ENCODE measurements around the gene CUEDC1. TPM values are rescaled to one million over a fixed set of nuclear protein-coding genes. Genes with fewer than 3 reads are reported as not detected.

Gene CUEDC1
- total and polyA plus RNA-seq, 2 of the 13 experiments (the other 11 are each of a cell fraction or from before 2014, with no cell fraction given), result 7.4 to 12.9 TPM

DNA sequence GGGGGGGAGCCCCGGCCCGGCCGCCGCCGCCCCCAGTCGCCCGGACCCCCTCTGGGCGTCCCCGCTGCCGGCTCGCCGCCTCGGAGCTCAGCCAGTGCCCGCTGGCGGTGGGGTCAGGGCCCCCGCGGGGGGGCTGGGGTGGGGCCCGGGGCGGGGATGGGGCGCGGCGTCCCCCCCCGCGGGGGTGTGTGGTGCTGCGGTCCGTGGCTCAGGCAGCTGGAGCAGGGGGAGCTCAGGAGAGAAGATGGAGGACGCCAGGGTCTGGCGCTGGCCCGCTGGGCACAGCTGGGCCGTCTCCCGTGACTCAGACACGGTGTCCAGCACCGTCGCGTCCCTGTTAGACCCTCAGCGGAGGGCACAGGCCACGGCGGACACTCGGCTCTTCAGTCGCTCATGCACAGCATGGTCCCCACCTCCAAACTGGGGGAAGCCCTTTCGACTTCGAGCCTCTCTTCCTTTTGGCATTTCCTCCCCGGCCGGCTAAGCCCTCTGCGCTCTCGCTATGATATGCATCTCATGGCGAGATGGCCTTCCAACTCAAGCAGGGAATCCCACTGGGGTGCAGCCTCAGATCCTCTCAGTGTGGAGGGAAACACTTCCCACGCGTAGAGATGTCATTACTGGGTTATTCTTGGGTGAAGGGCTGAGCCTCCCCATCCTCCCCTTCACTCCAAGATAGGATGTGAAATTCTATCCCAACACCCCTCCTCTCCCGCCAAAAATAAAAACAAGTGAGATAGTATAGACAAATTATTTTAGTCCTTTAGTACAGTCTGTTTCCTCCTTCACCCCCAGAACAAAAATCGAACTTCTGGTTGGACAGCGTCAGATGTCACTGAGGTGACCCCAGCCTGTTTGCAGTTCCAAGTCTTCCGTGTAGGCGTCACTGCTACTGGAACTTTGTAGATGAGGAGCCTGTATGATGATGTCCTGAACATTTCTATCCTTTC is 33.4 kb upstream of the CUEDC1 start (continued):
- TF ChIP-seq ZNF382 (CRISPR knock-in tag; IDR thresholded peaks at IDR 0.05; ENCODE audit: borderline replicate concordance) (no peak), RXRB (CRISPR knock-in tag; IDR thresholded peaks at IDR 0.05; ENCODE audit: borderline replicate concordance) (peak; percentile 26; the same call in 1 of the 2 replicates), ATF2 (CRISPR knock-in tag; IDR thresholded peaks at IDR 0.05) (no peak; the same call in 1 of the 2 replicates), SMARCE1 (IDR thresholded peaks at IDR 0.05; ENCODE audit: borderline replicate concordance) (no peak), TRAFD1 (CRISPR knock-in tag; IDR thresholded peaks at IDR 0.05; ENCODE audit: borderline replicate concordance) (no peak; the same call in 1 of the 2 replicates), RBAK (CRISPR knock-in tag; IDR thresholded peaks at IDR 0.05) (no peak), ZNF430 (CRISPR knock-in tag; IDR thresholded peaks at IDR 0.05) (no peak), ZNF670 (CRISPR knock-in tag; IDR thresholded peaks at IDR 0.05; ENCODE audit: borderline replicate concordance) (peak; percentile 6; the same call in 1 of the 2 replicates), GZF1 (CRISPR knock-in tag; IDR thresholded peaks at IDR 0.05) (no peak), RFX1 (IDR thresholded peaks at IDR 0.05) (no peak), ZKSCAN5 (CRISPR knock-in tag; IDR thresholded peaks at IDR 0.05) (no peak), RFXAP (CRISPR knock-in tag; IDR thresholded peaks at IDR 0.05; ENCODE audit: borderline replicate concordance) (no peak), ZMYM4 (CRISPR knock-in tag; IDR thresholded peaks at IDR 0.05) (peak; percentile 31; the same call in 1 of the 2 replicates), LCORL (IDR thresholded peaks at IDR 0.05) (no peak), LCORL (CRISPR knock-in tag; IDR thresholded peaks at IDR 0.05) (no peak), ZNF792 (CRISPR knock-in tag; IDR thresholded peaks at IDR 0.05) (peak; percentile 70; the same call in 1 of the 2 replicates), NFKBIZ (CRISPR knock-in tag; IDR thresholded peaks at IDR 0.05) (peak; percentile 35; the same call in 1 of the 2 replicates), ZNF850 (CRISPR knock-in tag; conservative IDR thresholded peaks at IDR 0.05) (no peak), ZNF749 (CRISPR knock-in tag; IDR thresholded peaks at IDR 0.05; ENCODE audit: borderline replicate concordance) (no peak), NRL (CRISPR knock-in tag; IDR thresholded peaks at IDR 0.05; ENCODE audit: borderline replicate concordance) (peak; percentile 82; the same call in 1 of the 2 replicates), ZNF841 (CRISPR knock-in tag; IDR thresholded peaks at IDR 0.05; ENCODE audit: borderline replicate concordance) (peak; percentile 4; the same call in 1 of the 2 replicates), ZNF354B (CRISPR knock-in tag; IDR thresholded peaks at IDR 0.05) (peak; percentile 55; the same call in 1 of the 2 replicates), ZNF24 (IDR thresholded peaks at IDR 0.05) (no peak)
- TF ChIP-seq, protein P1, sequence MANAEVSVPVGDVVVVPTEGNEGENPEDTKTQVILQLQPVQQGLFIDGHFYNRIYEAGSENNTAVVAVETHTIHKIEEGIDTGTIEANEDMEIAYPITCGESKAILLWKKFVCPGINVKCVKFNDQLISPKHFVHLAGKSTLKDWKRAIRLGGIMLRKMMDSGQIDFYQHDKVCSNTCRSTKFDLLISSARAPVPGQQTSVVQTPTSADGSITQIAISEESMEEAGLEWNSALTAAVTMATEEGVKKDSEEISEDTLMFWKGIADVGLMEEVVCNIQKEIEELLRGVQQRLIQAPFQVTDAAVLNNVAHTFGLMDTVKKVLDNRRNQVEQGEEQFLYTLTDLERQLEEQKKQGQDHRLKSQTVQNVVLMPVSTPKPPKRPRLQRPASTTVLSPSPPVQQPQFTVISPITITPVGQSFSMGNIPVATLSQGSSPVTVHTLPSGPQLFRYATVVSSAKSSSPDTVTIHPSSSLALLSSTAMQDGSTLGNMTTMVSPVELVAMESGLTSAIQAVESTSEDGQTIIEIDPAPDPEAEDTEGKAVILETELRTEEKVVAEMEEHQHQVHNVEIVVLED (CRISPR knock-in tag; IDR thresholded peaks at IDR 0.05; ENCODE audit: borderline replicate concordance), result no peak; the same call in 1 of the 2 replicates
- TF ChIP-seq, protein P2, sequence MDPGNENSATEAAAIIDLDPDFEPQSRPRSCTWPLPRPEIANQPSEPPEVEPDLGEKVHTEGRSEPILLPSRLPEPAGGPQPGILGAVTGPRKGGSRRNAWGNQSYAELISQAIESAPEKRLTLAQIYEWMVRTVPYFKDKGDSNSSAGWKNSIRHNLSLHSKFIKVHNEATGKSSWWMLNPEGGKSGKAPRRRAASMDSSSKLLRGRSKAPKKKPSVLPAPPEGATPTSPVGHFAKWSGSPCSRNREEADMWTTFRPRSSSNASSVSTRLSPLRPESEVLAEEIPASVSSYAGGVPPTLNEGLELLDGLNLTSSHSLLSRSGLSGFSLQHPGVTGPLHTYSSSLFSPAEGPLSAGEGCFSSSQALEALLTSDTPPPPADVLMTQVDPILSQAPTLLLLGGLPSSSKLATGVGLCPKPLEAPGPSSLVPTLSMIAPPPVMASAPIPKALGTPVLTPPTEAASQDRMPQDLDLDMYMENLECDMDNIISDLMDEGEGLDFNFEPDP (CRISPR knock-in tag; conservative IDR thresholded peaks at IDR 0.05), result no peak

All from HepG2 (cell line).